M059J (cell line): ENCODE measurements around the gene SPCS1. TPM values are rescaled to one million over a fixed set of nuclear protein-coding genes. Genes with fewer than 3 reads are reported as not detected.
"Not testable (repeated sequence)": the region's sequence is repeated elsewhere in the genome, so short reads cannot be mapped to it uniquely, and the experiment has no call there.

Experiments
- DNase-seq: peaks from one replicate; pipeline ENCODE4 v3.0.0-alpha.2; 2012; ENCODE audit warnings: low read depth
- total RNA-seq: library from RNA; depleted of rRNA; stranded (reverse); fragments of >200 nt; shearing (Covaris generic); gene quantifications from 2 replicates; pipeline ENCODE4 v1.2.3, GENCODE V29; 2014; rRNA removed

The SPCS1 gene
- total RNA-seq = 186 and 310 TPM in 2 replicates

DNA sequence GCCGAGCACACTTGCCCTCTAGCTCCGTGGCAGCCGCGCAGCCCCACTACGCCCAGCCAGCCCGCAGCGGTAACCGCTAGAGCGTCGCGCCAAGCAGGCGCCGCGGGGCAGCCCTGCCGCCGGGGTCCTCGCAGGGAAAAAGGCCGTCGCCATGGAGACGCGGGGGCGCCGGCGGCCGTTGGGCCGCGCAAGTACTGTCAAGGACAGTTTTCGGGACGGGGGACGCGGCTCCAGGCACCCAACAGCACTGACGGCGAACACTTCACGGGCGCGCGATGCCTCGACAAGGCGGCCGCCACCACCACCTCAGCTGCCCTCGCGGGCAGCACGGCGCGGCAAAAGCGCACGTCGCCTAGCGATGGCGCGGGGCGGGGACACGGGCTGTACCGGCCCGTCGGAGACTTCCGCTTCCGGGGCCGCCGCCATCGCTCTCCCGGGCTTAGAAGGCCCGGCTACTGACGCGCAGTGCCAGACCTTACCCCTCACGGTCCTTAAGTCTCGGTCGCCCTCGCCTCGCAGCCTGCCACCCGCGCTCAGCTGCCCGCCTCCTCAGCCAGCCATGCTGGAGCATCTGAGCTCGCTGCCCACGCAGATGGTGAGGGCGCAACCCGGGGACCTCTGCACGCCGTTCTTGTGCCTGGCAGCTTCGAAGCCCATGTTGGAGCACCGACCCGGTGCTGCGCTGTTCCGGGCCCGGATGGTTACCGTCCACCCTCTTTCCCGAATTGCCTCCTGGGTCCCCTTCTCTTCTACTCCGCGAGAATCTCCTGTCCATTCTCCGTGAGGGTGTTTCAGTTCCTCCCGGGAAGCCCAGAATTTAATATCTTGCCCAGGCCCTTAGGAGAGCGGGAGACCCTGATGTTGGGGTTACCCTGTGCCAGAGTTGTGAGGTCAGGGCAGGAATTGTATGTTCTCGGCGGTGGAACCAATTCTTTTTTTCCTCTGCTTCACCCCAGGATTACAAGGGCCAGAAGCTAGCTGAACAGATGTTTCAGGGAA lies at the start of gene SPCS1, which contains the start of gene GLT8D1:
SPCS1 (plus strand) TSS at position 419 of the 999 bp plus-strand sequence; CDS start at position 560, 141 bp downstream.
GLT8D1 (minus strand) TSS at position 104 of the 999 bp plus-strand sequence. CDS start 5,331 bp downstream, outside the sequence.
- DNase-seq = peak; percentile 78

DNA sequence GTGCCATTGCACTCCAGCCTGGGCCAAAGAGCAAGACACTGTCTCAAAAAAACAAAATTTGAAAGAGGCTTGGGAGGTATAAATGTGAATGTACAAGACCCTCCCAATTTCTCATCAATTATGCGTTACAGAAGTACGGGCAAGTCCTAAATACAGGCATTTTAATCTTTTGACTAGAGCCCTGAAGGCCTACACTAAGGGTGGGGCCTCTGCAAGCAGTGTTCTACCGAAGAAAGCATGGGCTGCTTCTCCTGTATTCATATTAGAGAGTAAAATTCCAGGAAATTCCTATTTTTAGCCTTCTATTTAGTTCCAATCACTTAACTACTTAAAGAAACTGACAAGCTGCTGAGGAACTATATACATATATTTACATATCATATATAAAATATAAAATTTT lies 45.9 kb upstream of the SPCS1 start:
- DNase-seq = no peak

DNA sequence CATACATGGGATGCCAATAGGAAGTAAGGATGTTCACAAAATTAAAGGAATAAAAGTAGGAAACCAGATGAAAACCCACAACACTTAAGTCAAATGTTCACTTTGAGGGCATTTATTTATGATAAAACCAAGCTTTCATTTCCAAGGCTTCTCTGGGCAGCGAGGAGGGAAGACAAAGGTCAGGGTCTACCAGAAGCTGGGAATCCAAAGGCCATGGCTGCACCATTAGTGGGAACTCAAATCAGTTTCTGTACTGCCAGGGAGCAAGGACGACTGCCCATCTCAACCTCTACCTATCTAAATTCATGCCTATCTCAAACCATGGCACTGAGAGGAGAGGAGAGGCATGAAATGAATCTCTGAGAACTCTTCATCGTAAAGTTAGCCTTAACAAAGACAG lies 42.8 kb upstream of the SPCS1 start:
- DNase-seq = no peak

DNA sequence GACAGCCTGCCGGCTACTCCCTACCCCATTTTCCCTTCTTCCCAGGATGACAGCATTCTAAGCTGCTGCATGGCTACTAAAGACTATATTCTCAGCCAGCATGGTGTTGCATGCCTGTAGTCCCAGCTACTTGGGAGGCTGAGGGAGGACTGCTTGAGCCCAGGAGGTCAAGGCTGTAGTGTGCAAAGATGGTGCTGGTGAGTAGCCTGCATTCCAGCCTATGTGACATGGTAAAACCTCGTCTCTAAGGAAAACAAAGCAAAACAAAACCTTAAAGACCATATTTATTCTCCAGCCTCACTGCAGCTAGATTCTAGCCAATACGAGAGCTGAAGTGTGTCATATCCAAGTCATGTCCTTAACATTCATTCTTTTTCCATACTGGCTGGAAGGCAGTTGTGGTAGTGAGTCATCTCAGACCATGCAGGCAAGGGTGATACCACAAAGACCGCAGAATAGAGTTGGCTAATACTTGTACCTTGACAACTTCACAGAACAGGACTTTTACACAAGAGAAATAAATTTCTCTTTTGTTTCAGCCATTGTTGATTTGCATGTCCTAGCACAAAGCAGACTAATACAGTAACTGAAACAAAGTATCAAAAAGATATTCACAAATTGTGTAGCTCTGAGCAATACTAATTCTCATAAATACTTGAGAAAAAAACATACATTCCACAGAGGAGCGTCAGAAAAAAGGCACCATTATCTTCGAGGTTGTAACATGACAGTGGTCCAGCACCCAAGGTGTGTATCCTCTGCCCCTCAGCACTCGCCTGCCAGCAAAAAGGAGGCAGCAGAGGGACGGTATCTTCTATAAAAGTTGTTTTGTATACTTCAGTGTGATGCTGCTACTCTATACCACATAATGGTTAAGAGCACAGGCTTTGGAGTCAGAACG lies 35.0 kb upstream of the SPCS1 start:
- DNase-seq = peak; percentile 99

DNA sequence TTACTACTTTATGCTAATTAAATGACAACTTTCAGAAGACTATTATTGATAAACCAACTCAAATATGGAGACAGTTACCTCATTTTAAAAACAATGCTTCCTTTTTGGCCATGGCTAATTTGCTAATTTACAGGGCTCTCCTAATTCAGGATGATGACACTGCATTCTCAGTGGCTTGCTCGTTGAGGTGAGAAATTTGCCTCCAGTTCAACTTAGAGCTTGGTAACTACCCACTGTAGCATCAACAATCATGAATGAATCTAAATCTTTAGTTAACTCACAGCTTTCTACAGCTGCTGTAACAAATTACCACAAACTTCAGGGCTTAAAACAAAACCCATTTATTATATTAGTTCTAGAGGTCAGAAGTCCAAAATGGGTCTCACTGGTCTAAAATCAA lies 34.2 kb upstream of the SPCS1 start:
- peak; percentile 46 for DNase-seq

DNA sequence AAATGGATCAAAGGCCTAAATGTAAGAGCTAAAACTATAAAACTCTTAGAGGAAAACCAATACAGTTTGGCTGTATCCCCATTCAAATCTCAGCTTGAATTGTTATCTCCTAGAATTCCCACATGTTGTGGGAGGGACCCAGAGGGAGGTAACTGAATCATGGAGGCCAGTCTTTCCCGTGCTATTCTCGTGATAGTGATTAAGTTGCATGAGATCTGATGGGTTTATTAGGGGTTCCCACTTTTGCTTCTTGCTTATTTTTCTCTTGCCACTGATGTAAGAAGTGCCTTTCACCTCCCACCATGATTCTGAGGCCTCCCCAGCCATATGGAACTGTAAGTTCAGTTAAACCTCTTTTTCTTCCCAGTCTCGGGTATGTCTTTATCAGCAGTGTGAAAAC lies 29.7 kb upstream of the SPCS1 start:
- DNase-seq = not testable (repeated sequence)

DNA sequence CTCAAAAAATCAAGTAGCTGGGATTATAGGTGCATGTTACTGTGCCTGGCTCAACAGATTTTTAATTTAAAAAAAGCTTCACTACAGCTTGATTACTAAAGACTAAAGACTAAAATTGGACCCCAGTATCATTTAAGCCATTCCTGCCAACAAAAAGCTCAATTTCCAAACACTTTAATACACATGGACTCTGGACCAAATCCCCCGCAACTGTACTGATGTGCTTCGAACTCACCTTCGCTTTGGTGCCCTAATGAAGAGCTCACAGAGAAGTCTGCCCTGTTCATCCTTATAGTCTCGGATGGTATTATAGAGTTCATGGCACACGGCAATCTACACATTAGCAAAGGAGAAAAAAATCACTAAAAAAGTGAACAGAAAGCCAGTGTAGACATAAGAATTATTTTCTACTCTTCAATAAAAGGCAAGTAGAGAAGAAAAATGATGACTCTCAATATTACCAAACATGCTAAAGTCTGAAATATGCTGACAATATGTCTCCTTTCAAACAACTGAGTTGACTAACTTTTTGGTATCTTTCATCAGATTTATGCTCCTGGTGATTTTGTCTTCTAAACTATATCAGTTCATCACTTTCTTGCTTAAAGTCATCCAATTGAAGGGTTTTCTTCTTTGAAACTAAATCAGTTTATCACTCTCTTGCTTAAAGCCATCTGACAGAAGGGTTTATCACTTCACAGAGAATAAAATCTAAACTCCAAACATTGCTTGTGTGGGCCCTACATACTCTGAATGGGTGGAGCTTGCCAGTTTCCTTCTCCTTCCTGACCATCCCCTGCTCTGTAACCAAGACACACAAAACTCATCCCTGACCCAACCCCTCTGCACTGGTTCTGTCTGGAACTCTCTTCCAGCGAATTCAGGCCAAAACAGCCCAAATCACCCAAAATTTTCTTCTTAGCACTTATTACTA lies 27.4 kb upstream of the SPCS1 start:
- no peak for DNase-seq

DNA sequence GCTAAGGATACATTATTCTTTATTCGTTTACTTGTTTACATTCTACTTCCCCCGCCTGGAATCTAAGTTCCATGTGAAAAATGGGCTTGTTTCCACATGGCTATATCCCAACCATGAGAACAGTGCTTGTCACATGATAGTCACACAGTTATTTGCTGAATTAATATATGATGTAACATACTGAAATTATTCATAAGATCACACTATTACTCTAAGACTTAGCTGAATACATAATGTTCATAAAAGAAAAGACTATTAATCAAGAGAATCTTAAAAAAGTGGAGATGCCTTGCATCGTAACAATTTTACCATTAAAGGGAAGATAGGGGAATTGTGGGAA lies 26.7 kb upstream of the SPCS1 start:
- DNase-seq = no peak

DNA sequence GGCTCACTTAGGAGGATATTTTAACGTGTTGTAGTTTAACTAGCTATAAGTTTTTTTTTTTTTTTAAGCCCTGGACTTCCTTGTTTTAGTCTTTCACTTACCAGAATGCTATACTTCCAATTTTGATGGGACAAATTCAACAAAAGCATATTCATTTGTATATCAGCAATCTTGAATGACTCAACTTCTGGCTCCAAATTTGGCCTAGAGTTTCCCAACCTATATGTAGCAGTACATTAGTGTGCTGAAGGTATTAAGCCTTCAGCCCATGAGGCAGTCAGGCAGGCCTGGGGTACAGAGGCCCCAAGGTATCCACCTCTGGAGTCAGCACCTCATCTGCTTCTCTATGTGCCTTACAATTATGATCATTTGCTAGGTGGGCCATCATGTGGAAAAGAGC lies 26.1 kb upstream of the SPCS1 start:
- DNase-seq = no peak

DNA sequence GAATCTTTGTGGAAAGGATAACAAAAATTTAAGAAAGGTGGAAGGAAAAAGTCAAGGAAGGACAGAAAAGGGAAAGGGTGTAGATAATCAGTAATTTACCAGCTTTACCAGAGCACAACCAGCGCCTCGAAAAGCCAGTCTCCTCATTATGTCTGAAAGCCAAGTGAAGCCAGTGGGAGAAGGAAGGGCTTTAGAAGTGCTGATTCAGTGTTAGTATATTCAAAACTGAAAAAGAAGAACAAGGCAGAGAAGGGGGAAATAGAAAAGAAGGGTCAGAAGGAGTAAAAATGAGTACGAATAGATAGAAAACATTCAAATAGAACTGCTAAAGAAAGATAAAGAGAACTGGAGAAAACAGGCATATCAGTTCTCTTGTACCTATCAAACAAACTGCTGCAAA lies 24.3 kb upstream of the SPCS1 start:
- no peak for DNase-seq

DNA sequence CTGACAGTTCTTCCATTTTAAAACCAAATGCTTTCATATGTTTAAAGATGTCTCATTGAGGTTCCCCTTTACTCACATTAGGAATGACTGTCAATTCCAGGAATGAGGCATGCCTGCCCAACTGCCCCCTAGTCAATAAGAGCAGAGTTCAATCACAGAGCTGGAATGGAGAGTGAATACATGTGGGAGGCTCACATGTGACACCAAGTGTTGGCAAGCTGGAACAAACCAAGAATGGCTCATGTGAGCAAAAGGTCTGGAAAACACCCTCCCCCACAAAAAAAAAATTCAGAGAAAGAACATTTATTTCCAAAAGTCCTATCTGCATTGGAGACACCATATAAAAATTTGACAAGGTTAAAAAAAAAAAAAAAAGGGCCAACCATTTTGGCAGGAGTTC lies 23.9 kb upstream of the SPCS1 start:
- peak; percentile 65 for DNase-seq

DNA sequence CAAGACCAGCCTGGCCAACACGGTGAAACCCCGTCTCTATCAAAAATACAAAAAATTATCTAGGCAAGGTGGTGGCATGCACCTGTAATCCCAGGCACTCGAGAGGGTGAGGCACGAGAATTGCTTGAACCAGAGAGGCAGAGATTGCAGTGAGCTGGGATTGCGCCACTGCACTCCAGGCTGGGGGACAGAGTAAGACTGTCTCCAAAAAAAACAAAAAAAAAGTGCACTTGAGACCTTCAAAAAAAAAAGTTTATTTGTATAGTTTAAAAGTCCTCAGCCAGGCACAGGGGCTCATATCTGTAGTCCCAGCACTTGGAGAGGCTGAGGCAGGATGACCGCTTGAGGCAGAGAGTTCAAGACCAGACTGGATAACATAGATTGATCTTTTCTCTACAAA lies 22.3 kb upstream of the SPCS1 start:
- no peak for DNase-seq

DNA sequence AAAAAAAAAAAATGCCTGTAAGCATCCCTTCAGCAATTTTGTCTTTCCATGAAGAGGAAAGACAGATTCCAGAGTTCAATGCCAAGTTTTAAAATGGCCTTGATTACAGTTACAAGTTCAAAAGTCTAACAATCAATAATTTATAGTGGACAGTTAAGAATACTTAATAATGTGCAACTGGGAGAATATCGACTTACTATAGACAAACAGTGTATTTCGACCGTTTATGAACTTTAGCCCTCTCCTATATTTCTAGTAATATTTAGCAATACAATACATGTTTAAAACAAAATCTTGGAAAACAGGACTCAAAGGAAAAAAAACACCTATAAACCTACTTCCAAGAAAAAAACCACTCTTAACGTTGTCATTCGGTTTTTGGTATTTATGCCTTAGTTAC lies 21.7 kb upstream of the SPCS1 start:
- no peak for DNase-seq

DNA sequence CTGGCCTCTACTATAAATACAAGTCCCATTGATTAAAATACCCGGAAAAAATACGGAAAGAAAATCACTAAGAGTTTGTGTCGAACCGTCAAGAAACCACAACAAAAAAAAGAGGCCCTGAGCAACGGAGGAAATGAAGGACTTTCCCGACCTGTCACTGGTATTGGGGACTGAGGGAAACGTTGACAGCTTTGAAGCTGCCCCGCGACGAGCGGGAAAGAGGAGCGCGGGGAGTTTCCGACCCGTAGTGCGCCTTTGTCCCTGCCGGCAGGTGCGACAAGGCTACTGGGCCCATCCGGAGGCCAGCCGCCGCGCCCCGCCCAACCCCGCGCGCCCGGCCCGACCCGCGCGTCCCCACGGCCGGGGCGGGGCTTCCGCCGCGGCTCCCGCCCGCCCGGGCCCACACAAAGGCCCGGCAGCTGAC lies 20.6 kb upstream of the SPCS1 start:
- peak; percentile 68 for DNase-seq

DNA sequence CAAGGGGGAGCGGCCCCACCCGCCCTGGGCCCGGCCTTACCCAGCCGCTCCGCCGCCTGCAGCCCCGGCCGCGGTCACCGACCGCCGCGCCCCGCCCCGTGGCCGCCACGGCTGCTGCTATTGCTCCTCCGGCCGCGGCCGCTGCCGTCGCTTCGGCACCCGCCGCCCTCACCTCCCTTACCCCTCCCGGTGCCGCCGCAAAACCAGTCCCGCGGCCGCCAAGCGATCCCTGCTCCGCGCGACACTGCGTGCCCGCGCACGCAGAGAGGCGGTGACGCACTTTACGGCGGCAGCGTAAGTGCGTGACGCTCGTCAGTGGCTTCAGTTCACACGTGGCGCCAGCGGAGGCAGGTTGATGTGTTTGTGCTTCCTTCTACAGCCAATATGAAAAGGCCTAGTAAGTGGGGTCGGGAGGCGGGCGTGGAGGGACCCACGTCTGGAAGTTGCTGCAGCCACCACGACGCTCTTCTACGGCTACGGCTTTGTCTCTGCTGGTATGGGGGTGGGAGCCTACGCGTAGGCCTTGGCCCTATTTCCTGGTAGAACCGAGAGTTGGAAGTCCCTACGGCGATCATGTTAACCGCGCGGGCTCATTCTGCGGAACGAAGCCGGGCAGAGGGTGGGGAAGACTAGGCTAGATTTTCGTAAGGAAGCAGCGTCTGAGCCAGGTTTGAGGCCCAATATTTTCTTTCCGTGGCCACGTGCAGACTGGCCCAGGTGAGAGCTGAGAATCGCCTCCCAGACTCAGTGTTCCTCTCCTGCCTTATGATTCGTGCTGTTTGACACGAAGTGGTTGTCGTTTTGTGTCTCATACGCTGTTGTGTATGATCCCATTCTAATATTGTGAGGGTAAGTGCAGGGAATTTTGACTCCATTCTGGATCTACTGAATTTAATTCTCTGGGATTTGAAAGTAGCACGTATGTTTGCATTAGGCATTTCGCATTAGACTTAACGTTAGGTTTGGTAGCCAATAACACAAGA lies 19.9 kb upstream of the SPCS1 start, which contains the start of the genes GNL3 and PBRM1:
GNL3 (plus strand) TSS at position 324 of the 983 bp plus-strand sequence; CDS start at position 385, 61 bp downstream.
PBRM1 (minus strand) TSS at position 205 of the 983 bp plus-strand sequence.
- DNase-seq = peak; percentile 90

DNA sequence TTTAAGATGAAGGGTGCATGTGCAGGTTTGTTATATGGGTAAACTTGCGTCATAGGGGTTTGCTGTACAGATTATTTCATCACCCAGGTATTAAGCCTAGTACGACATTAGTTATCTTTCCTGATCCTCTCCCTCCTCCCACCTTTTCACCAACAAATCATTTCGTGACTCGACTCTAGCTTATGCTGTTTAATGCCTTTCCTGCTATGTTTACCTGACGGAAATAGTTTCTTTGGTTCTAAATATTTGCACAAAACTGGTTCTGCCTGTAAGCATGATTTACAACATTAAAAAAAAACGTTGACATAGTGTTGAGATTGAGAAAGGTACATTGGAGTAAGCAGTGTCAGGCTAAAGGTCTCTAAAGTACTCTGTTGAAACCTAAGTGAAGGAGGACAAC lies 17.6 kb upstream of the SPCS1 start:
- DNase-seq = no peak

DNA sequence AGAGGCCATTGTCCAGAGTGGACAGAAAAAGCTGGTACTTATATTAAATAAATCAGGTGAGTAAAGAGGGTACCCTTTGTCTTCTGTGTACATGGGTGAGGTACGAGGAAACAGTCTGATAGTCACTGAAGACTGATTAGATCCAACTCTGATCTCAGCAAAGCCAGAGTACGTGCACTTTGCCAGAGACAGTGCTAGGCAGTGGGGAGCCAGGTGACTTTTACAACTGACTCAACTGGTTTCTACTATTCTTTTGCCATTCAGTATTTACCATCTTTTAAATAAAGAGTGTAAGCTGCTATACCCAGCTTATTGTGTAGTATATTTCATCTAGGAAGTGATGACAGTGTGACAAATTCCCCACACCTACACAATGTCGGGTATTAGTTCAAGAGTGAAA lies 16.8 kb upstream of the SPCS1 start:
- DNase-seq = no peak

DNA sequence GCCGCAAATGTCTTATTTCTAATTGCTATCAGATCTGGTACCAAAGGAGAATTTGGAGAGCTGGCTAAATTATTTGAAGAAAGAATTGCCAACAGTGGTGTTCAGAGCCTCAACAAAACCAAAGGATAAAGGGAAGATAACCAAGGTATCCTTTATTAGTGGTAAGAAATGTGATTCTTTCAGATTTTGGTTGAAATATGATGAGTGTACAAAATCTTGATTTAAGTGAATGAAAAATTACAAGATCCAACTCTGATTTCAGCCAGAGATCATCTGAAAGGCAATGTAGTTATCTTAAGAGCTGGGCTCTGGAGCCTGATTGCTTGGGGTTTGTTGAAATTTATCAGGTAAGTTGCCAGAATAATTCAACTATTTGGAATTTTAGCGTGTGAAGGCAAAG lies 15.3 kb upstream of the SPCS1 start:
- DNase-seq = no peak

DNA sequence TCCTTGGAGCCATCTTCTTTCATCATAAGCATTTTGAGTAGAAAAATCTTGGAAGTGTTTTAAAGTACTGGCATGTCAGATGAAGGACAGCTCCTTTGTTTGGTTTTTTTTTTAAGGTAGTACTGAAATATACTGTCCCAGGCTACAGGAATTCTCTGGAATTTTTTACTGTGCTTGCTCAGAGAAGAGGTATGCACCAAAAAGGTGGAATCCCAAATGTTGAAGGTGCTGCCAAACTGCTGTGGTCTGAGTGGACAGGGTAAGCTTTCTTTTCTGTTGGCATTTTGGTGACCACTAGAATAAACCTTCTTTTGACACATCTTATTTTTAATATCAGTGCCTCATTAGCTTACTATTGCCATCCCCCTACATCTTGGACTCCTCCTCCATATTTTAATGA lies 12.8 kb upstream of the SPCS1 start:
- peak; percentile 47 for DNase-seq
